GM12873 (cell line): Measurements from ENCODE around the gene IRS2.

Experiments
- CTCF ChIP-seq: IDR thresholded peaks from 2 replicates; pipeline ENCODE4 v1.5.1; 2012; ENCODE audit warnings: low read depth, mild to moderate bottlenecking, moderate library complexity, low read length, control low read depth; ENCODE audit not compliant: insufficient read depth; ENCODE audit errors: missing control alignments

Gene IRS2

GRCh38 chr13:109786457-109787134 lies at the start of gene IRS2:
Gene IRS2 (minus strand): TSS chr13:109786583. CDS start chr13:109786053, 530 bp downstream.
- TF ChIP-seq CTCF = no peak

- no peak for TF ChIP-seq CTCF
Observed at GRCh38 chr13:109834973-109835720, 48.8 kb upstream of the IRS2 start.

- no peak for TF ChIP-seq CTCF
Observed at GRCh38 chr13:109833940-109834339, 47.6 kb upstream of the IRS2 start.

- TF ChIP-seq CTCF = no peak
Observed at GRCh38 chr13:109833071-109833470, 46.7 kb upstream of the IRS2 start.

GRCh38 chr13:109821103-109821502 lies 34.7 kb upstream of the IRS2 start:
- no peak for TF ChIP-seq CTCF

- no peak for TF ChIP-seq CTCF
Observed at GRCh38 chr13:109819874-109820273, 33.5 kb upstream of the IRS2 start.

- TF ChIP-seq CTCF = no peak
Observed at GRCh38 chr13:109818886-109819285, 32.5 kb upstream of the IRS2 start.
